GM10266 (cell line): ENCODE measurements around the gene AUTS2.

Experiments used
- DNase-seq: peaks from one replicate; pipeline ENCODE4 v3.0.0; 2012; ENCODE audit errors: extremely low spot score
- TF ChIP-seq, protein P1 (sequence below): IDR thresholded peaks from 2 replicates; pipeline ENCODE4 v1.5.1; 2012; ENCODE audit warnings: mild to moderate bottlenecking, low read depth; ENCODE audit not compliant: control insufficient read depth, insufficient read depth; ENCODE audit errors: missing control alignments

Gene AUTS2

DNA sequence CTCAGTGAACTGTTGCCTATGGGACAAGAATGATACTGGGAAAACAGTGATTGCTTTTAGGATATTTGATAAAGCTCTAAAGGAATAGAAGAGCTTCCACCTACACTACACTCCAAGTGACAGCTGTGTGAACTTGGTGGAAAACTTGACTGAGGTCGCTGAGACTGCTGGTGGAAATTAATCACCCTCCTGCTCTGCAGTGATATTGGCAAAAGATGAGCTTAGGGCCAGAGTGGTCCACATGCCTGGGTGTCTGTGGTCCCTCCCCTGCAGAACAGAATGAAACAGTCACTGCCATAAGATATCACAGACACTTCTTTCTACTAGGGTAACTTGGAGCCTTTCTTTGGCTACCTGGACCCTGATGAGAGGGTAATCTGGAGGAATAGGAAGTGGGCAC, 1151.6 kb downstream of the AUTS2 start:
- TF ChIP-seq, protein P1, sequence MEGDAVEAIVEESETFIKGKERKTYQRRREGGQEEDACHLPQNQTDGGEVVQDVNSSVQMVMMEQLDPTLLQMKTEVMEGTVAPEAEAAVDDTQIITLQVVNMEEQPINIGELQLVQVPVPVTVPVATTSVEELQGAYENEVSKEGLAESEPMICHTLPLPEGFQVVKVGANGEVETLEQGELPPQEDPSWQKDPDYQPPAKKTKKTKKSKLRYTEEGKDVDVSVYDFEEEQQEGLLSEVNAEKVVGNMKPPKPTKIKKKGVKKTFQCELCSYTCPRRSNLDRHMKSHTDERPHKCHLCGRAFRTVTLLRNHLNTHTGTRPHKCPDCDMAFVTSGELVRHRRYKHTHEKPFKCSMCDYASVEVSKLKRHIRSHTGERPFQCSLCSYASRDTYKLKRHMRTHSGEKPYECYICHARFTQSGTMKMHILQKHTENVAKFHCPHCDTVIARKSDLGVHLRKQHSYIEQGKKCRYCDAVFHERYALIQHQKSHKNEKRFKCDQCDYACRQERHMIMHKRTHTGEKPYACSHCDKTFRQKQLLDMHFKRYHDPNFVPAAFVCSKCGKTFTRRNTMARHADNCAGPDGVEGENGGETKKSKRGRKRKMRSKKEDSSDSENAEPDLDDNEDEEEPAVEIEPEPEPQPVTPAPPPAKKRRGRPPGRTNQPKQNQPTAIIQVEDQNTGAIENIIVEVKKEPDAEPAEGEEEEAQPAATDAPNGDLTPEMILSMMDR = no peak
- DNase-seq = no peak

DNA sequence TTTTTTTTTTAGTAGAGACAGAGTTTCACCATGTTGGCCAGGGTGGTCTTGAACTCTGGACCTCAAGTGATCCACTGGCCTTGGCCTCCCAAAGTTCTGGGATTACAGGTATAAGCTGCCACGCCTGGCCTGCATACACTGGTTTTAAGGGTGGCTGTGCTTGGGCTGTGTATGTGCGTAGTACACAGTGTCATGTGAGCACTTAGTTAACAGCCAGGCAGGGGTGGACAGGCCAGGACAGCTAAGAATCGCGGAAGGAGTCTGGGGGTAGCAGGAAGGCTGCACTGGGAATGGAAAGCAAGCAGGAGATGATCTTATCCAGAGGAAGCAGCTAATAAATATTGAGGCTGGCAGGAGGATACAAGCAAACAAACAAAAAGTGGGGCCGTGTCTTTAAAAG, 1153.6 kb downstream of the AUTS2 start:
- TF ChIP-seq, protein P1 = no peak
- no peak for DNase-seq

DNA sequence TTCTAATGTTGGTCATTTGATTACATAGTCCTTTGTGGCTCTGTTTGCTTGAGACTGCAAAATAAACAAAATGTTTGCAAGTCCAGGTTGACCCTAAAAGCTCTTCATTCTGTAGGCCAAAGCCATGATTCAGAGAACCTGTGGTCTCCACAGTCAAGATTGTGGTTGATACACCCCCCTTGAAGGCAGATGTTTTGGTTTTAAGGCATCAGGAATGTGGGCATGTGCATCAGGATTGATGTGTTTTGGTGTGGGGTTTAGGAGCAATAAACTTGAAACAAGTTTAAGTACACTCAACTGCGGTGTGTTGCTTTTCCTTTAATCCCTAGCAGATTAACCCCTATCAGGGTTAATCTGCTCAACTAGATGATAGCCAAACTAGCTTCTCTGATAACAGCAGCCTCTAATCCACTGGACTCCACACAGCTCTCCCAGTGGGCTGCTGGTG, 1154.5 kb downstream of the AUTS2 start:
- TF ChIP-seq, protein P1 = no peak
- DNase-seq = no peak

DNA sequence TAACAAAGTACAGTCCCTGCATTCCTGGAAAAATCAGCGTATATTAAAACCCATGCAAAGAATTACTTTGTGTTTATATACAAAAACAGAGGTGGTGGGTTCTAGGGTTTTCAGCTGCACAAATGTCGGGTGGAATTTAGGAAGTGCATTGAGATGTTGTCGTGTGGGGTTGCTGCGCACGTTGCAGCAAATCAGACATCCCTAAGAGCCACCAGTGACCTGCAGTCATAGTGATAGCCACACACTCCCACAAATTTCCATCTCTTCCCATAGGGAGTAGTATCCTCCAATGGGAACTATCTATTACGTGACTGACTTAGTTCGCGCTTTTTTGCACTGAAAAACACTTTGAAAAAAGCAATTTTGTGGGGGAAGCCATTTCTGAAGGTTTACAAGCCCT, 1158.5 kb downstream of the AUTS2 start:
- TF ChIP-seq, protein P1 = no peak
- no peak for DNase-seq

DNA sequence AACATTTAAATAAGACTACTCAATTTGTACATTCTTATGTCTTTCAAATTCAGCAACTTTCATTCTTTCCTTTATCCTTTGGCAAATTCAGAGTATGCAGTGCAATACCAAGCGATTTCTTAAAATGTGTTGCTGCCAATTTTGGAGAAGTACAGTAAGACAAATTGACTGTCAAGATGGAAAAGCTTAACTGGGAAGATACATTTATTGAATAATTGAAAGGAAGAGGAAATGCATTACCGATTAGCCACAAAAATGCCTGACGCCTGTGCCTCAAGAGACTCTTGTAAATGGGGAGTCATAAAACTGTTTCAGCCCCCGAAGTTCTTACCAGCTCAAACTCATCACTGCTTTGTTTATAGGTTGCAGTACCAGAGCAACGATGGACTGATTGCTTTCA, 1160.4 kb downstream of the AUTS2 start:
- TF ChIP-seq, protein P1 = no peak
- no peak for DNase-seq

DNA sequence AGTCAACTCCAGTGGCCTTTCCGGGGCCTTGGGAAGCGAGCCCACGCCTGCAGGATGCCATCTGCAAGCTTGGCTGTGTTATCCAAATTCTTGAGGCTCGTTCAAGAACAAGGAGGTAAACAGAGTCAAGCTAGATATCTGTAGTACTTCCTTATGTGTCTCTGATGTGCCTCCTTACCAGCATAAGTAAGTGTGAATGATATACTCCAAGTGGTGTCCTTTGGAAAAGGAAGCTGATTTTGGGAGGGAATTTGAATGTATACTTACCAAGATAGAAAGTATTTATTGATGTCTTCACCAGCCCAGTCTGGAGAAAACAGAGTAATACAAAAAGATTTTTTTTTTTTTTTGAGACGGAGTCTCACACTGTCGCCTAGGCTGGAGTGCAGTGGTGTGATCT, 1161.4 kb downstream of the AUTS2 start:
- TF ChIP-seq, protein P1 = no peak
- DNase-seq = no peak

DNA sequence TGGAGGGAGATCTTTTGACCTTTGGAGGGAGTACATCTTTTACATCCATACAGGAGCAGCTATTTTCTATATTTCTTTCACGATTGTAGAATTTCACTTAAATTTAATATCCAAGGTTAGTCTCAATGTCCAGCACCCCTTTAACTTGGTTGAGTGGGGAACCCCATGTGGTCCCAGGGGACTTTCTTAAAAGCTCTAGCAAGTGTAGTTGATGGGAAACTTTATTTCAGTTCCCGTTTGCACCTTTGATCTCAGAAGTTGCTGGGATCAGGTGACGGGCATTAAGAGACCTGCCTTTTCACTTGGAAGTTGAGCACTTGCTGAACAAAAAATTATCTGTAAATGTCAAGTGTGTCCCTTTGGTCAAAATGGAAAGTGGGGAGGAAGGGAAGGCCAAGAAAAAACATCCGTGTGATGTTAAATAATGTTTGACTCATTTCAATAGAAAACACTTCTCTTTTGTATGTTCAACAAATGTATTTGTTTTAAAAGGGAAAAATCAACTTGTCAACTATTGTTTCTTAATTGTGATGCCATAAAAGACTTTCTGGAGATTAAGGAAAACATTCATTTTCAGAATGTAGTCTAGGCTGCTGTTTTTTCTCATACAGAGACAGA, 1163.5 kb downstream of the AUTS2 start:
- TF ChIP-seq, protein P1 = no peak
- peak; percentile 59 for DNase-seq
